ENCODE results near the gene RNPEPL1.
"Not testable (repeated sequence)": the region's sequence is repeated elsewhere in the genome, so short reads cannot be mapped to it uniquely, and the experiment has no call there.

RNPEPL1 gene

DNA sequence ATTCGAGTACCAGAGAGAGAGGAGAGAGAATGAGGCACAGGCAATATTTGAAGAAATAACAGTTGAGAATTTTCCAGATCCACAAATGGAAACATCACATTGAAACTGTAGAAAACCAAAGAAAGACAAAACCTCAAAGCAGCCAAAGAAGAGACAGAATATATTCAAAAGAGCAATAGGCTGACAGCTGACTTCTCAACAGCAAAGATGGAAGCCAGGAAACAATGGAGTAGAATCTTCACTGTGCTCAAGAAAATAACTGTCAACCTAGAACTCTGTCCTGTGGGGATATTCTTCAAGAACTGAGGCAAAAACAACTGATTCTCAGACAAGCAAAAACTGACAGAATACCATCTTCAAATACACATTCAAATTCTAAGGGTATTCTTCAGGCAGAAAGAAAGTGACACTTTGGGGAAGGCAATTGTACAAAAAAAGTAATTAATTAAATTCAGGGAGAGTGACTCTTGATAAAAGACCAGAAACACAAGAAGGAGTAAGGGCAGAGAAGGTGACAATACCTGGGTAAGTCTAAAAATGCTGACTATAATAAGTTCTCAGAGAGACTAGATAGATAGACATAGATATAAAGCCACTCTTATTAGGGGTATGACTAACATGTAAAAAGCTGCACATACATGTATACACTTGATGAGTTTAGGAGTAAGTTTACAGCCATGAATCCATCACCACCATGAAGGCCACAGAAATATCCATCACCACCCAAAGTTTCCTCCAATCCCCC lies 36.1 kb upstream of the RNPEPL1 start:
- TF ChIP-seq, protein P1, sequence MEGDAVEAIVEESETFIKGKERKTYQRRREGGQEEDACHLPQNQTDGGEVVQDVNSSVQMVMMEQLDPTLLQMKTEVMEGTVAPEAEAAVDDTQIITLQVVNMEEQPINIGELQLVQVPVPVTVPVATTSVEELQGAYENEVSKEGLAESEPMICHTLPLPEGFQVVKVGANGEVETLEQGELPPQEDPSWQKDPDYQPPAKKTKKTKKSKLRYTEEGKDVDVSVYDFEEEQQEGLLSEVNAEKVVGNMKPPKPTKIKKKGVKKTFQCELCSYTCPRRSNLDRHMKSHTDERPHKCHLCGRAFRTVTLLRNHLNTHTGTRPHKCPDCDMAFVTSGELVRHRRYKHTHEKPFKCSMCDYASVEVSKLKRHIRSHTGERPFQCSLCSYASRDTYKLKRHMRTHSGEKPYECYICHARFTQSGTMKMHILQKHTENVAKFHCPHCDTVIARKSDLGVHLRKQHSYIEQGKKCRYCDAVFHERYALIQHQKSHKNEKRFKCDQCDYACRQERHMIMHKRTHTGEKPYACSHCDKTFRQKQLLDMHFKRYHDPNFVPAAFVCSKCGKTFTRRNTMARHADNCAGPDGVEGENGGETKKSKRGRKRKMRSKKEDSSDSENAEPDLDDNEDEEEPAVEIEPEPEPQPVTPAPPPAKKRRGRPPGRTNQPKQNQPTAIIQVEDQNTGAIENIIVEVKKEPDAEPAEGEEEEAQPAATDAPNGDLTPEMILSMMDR (IDR thresholded peaks at IDR 0.05; ENCODE audit: unreplicated experiment in 3 of 3) = no peak

DNA sequence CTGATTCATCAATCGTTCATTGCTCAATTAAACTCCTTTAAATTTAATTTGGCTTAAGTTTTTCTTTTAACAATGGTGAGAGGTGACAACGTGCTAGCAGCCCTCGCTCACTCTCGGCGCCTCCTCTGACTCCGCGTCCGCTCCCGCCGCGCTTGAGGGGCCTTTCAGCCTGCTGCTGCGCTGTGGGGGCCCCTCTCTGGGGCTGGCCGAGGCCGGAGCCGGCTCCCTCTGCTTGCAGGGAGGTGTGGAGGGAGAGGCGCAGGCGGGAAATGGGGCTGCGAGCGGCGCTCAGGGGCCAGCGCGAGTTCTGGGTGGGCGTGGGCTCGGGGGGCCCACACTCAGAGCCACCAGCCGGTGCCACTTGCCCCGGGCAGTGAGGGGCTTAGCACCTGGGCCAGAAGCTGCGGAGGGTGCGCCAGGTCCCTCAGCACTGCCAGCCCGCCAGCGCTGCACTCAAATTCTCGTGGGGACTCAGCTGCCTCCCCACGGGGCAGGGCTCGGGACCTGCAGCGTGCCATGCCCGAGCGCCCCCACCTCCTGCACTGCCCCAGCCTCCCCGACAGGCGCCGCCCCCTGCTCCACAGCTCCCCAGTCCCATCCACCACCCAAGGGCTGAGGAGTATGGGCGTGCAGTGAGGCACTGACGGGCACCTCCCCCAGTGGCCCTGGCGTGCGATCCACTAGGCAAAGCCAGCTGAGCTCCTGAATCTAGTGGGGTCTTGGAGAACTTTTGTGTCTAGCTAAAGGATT lies 30.1 kb upstream of the RNPEPL1 start:
- TF ChIP-seq, protein P1 (IDR thresholded peaks at IDR 0.05; ENCODE audit: unreplicated experiment in 3 of 3) = no peak
- no peaks in the 10 kb centered on the region for H3K27me3 Mint-ChIP-seq (ENCODE audit: low read depth)
- H3K4me3 Mint-ChIP-seq = no peak overlapping the region
- H3K9me3 Mint-ChIP-seq = peaks cover 16% of the 10 kb centered on the region
- no peak overlapping the region for H3K27ac Mint-ChIP-seq
- peaks cover 73% of the 10 kb centered on the region for H3K36me3 Mint-ChIP-seq (ENCODE audit: low read depth)
- H3K4me1 Mint-ChIP-seq = no peaks in the 10 kb centered on the region

More for the DNA sequence above, 36.1 kb upstream of the RNPEPL1 start:
- Mint-ChIP-seq H3K27me3 (ENCODE audit: low read depth) (no peaks in the 10 kb centered on the region), H3K36me3 (ENCODE audit: low read depth) (peaks cover 83% of the 10 kb centered on the region), H3K9me3 (peaks cover 42% of the 10 kb centered on the region), H3K4me3 (no peak overlapping the region), H3K27ac (no peak overlapping the region), H3K4me1 (no peaks in the 10 kb centered on the region)

DNA sequence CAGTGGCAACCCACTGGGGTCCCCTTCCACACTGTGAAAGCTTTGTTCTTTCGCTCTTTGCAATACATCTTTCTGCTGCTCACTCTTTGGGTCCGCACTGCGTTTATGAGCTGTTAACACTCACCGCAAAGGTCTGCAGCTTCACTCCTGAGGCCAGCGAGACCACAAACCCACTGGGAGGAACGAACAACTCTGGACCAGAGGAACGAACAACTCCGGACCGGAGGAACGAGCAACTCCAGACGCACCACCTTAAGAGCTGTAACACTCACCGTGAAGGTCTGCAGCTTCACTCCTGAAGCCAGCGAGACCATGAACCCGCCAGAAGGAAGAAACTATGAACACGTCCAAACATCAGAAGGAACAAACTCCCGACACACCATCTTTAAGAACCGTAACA lies 29.2 kb upstream of the RNPEPL1 start:
- not testable (repeated sequence) for H3K4me3 Mint-ChIP-seq; H3K27me3 Mint-ChIP-seq (ENCODE audit: low read depth); H3K4me1 Mint-ChIP-seq; H3K27ac Mint-ChIP-seq
- Mint-ChIP-seq H3K36me3 (ENCODE audit: low read depth) (peaks cover 70% of the 10 kb centered on the region), H3K9me3 (peaks cover 15% of the 10 kb centered on the region)

DNA sequence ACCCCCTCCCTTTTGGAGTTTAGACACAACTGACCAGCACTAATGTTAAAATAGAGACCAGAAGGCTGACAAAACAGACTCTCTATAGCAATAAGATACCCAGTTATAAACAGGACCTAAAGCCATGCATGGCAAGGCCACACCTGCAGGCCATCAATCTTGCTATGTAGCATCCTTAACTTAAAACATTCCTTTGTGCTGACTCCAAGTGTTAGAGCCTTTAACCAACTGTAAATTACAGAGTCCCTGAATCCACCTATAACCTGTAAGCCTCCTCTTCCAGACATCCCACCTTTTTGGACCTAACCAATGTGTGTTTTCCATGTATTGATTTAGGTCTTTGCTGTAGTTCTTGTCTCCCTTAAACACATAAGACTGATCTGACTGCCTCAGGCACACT lies 28.4 kb upstream of the RNPEPL1 start:
- Mint-ChIP-seq H3K27me3 (ENCODE audit: low read depth) (no peaks in the 10 kb centered on the region), H3K9me3 (peaks cover 19% of the 10 kb centered on the region), H3K27ac (peak overlapping the region in 1 of 3 experiments; percentile 62)

DNA sequence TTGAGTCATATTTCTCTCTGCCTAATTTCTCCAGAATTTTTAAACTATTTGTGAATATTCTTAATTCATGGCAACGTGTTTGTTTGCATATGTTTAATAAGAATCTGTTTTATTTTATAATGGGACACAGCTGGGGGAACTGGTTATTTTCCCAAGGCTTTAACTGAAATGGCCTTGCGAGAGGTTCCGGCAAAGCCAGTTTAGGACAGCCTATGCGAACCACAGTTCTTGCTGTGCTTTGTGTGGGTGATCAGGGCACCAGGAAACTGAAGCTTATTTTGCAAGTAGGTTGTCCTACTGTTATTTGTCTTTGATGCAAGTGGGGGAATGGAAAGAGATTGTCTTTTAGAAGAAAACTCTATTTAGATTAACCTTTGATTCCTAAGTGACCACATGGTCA lies 17.0 kb upstream of the RNPEPL1 start:
- no peaks in the 10 kb centered on the region for H3K27me3 Mint-ChIP-seq (ENCODE audit: low read depth)
- H3K9me3 Mint-ChIP-seq = peaks cover 19% of the 10 kb centered on the region
- TF ChIP-seq, protein P1 (IDR thresholded peaks at IDR 0.05; ENCODE audit: unreplicated experiment in 3 of 3) = no peak
- no peak overlapping the region for H3K4me3 Mint-ChIP-seq
- no peaks in the 10 kb centered on the region for H3K4me1 Mint-ChIP-seq
- peak overlapping the region in 1 of 3 experiments; percentile 4 for H3K27ac Mint-ChIP-seq
- peaks cover 39% of the 10 kb centered on the region for H3K36me3 Mint-ChIP-seq (ENCODE audit: low read depth)

More for the DNA sequence above, 28.4 kb upstream of the RNPEPL1 start:
- TF ChIP-seq, protein P1 (IDR thresholded peaks at IDR 0.05; ENCODE audit: unreplicated experiment in 3 of 3) = no peak
- no peak overlapping the region for H3K4me3 Mint-ChIP-seq
- H3K4me1 Mint-ChIP-seq = no peaks in the 10 kb centered on the region
- H3K36me3 Mint-ChIP-seq (ENCODE audit: low read depth) = peaks cover 70% of the 10 kb centered on the region

DNA sequence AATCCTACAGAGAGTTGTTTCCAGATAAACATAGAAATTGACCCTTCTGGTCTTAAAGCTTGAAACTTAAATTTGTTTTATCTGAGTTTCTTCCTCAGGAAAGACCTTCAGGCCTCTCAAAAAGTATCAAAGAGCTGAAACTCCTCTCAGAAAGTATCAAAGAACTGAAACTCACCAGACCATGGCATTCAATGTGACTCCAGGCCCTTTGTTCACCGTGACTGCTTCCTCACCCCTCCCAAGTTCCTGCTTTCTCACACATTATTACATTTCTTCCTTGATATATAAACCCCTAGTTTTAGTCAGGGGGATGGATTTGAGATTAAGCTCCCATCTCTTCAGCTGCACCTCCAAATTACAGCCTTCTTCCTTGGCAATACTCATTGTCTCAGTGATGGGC lies 16.5 kb upstream of the RNPEPL1 start:
- Mint-ChIP-seq H3K27me3 (ENCODE audit: low read depth) (no peaks in the 10 kb centered on the region), H3K4me3 (no peak overlapping the region), H3K27ac (peak overlapping the region; percentile 4 to 73 (median 51)), H3K36me3 (ENCODE audit: low read depth) (peaks cover 39% of the 10 kb centered on the region), H3K4me1 (no peaks in the 10 kb centered on the region), H3K9me3 (peaks cover 19% of the 10 kb centered on the region)
- TF ChIP-seq, protein P1 (IDR thresholded peaks at IDR 0.05; ENCODE audit: unreplicated experiment in 3 of 3) = no peak
